VCaP (cell line): ENCODE measurements around the gene FUZ.

Experiments
- H3K27ac ChIP-seq: fragments of 450-650 bp; 2 replicates; pipeline ENCODE4 v1.5.1; 2017
- CTCF ChIP-seq: fragments of 450-650 bp; conservative IDR thresholded peaks from 2 replicates; pipeline ENCODE4 v1.5.1; 2017; ENCODE audit warnings: mild to moderate bottlenecking, moderate library complexity

The FUZ gene

DNA sequence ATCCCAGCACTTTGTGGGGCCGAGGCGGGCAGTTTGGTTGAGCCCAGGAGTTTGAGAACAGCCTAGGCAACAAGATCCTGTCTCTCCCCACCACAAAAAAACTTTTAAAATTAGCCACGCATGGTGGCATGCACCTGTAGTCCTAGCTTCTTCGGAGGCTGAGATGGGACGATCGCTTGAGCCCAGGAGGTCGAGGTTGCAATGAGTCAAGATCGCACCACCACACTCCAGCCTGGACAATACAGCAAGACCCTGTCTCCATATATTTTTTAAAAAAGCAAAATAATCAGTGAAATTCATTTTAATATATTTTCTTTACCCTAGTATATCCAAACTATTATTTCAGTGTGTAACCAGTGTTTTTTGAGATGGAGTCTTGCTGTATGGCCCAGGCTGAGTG is 38.1 kb downstream of the FUZ start:
- TF ChIP-seq CTCF = no peak
- no peak overlapping the region for H3K27ac ChIP-seq

DNA sequence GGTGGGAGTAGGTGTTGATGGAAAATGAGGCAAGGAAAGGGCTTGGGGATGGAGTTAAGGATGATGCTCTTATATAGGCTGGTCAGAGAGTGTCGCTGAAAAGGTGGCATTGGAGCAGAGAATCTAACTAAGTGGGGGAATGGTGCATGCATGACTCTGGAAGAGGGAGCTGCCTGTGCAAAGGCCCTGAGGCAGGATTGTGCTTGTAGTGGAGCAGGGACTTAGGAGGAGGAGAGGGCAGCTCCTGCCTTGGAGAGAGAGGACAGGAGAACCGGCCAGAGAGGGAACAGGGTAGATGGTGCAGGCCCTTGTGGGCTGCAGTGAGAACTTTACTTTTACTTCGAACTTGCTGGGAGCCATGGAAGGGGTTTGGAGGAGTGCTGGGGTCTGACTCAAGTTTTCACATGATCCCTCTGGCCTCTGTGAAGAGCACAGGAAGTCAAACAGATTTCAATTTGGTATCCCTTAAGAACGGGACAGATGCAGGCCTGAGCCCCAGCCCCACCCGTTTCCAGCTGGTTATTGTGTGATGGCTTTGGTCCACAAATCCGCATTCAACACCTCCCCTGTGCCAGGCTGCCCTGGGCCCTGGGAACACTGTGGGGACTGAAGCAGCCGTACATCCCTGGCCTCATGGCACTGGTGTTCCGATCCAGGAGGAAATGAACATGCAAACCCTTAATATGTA is 39.3 kb downstream of the FUZ start:
- H3K27ac ChIP-seq = no peak overlapping the region
- TF ChIP-seq CTCF = no peak

GRCh38 chr19:49772850-49773432 is 40.2 kb downstream of the FUZ start:
- no peak for TF ChIP-seq CTCF
- no peak overlapping the region for H3K27ac ChIP-seq

DNA sequence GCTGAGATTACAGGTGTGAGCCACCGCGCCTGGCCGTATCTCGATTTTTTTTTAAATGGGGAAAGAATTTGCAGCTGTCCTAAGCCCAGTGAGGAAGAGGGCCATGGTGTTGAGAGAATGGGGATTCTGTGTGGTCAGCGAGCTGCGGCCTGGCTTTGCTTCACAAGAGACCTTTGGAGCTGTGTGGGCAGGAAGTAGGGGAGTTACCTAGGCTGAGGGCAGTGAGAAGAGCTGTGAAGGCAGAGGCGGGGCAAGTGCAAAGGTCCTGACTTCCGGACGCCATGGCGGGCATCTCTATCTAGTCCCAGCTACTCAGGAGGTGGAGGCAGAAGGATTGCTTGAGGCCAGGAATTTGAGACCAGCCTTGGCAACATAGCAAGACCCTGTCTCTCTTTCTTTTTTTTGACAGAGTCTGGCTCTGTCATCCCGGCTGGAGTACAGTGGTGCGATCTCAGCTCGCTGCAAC is 41.4 kb downstream of the FUZ start:
- no peak overlapping the region for H3K27ac ChIP-seq
- no peak for TF ChIP-seq CTCF

- H3K27ac ChIP-seq = no peak overlapping the region
- TF ChIP-seq CTCF = no peak
Measured at GRCh38 chr19:49770529-49770928, 42.6 kb downstream of the FUZ start.

DNA sequence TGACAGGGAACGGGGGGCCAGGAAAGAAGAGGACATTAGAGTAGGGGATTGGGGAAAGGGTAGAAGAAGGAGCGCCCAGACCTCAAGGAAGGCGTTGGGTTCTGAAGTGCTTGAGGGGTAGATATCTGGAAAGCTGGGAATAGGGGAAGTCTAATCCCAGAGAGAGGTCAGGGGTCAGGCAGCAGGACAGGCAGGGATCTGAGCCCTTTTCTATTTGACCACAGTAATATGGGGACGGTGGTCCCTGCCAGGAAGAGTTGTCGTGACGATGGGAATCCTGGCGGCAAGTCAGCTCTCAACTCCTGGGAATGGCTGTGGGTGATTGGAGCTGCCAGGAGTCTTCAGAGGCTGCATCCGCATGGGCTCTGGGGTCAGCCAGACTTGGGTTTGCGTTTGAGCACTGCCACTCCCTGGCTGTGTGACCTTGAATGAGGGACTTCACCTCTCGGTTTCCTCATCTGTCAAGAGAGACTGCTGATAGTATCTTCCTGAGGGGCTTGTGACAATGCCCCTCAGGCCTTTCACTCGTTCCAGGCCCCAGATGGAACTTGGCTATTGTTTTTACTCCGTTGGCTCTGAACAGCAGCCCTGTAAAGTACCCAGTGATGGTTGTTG is 45.0 kb downstream of the FUZ start:
- H3K27ac ChIP-seq = peak overlapping the region; percentile 78; the same call in 1 of the 2 replicates
- no peak for TF ChIP-seq CTCF

DNA sequence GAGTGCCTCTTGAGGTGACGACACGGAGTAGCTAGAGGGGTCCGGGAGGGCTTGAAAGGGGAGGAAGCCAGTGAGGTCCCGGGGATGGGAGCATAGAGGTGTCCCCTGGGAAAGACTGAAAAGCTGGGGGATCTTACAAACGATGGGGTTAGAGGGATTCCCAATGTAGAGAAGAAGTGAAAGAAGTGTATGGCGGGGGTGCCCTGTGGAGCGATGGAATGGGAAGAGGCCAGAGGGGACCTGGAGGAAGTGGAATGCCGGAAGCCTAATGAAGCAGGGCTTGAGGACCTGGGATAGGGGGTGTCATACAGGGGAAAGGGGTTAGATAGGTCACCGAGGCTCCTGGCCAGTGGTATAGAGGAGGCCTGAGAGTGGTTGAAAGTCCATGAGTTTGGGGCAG is 45.7 kb downstream of the FUZ start:
- peak overlapping the region; percentile 78; the same call in 1 of the 2 replicates for H3K27ac ChIP-seq
- no peak for TF ChIP-seq CTCF
